Heart left ventricle (tissue), 16 donors: ENCODE data around the gene MAPKAP1. TPM values are rescaled to one million over a fixed set of nuclear protein-coding genes. Genes with fewer than 3 reads are reported as not detected.
A peak's percentile ranks its signal among the peaks of the same experiment; 100 is the strongest.

Experiments
- ATAC-seq, 4 donors: fragments of 200-7000 bp; cut with Tn5 transposase; one replicate each; pipeline ENCODE4 v1.9.1; 2020 to 2022; ENCODE audit warnings: moderate library complexity in 4 of 4, mild to moderate bottlenecking in 3 of 4, moderate number of reproducible peaks in 1 of 4
- DNase-seq, 5 donors: peaks; one replicate each; pipeline ENCODE4 v3.0.0-alpha.2; 2020
- H3K27ac ChIP-seq, 12 donors: fragments of 200-600 bp; sonication (generic) in 4 of 12; one replicate each; pipeline versions ENCODE4 v1.5.0 to v1.8.0; 2016 to 2022; ENCODE audit warnings: mild to moderate bottlenecking in 2 of 12
- H3K27me3 ChIP-seq, 9 donors: fragments of 200-600 bp; sonication (generic) in 2 of 9; one replicate each; pipeline versions ENCODE4 v1.5.1 to v1.8.0; 2016 to 2022; ENCODE audit warnings: mild to moderate bottlenecking in 3 of 9
- H3K36me3 ChIP-seq, 9 donors: fragments of 200-600 bp; sonication (generic) in 2 of 9; one replicate each; pipeline versions ENCODE4 v1.5.0 to v1.8.0; 2018 to 2022; ENCODE audit warnings: mild to moderate bottlenecking in 2 of 9
- H3K4me1 ChIP-seq, 12 donors: fragments of 200-600 bp; sonication (generic) in 4 of 12; one replicate each; pipeline versions ENCODE4 v1.5.0 to v1.8.0; 2016 to 2022; ENCODE audit warnings: mild to moderate bottlenecking in 3 of 12
- H3K4me3 ChIP-seq, 12 donors: fragments of 200-600 bp; sonication (generic) in 4 of 12; one replicate each; pipeline versions ENCODE4 v1.5.0 to v1.8.0; 2017 to 2022; ENCODE audit warnings: mild to moderate bottlenecking in 9 of 12, moderate library complexity in 4 of 12
- H3K9me3 ChIP-seq, 12 donors: fragments of 200-600 bp; sonication (generic) in 4 of 12; one replicate each; pipeline versions ENCODE4 v1.5.0 to v1.8.0; 2016 to 2022; ENCODE audit warnings: mild to moderate bottlenecking in 1 of 12
- CTCF ChIP-seq, 12 donors: fragments of 200-600 bp; sonication (generic) in 4 of 12; IDR thresholded peaks; one replicate each; pipeline versions ENCODE4 v1.5.0 to v1.8.0; 2018 to 2022; ENCODE audit warnings: antibody characterized with exemption in 12 of 12, mild to moderate bottlenecking in 5 of 12
- POLR2A ChIP-seq, 2 donors: fragments of 450-650 bp; IDR thresholded peaks; one replicate each; pipeline ENCODE4 v1.6.1; 2017; ENCODE audit warnings: antibody characterized with exemption in 2 of 2, mild to moderate bottlenecking in 2 of 2, moderate library complexity in 2 of 2
- WGBS, 4 donors: extraction: QIAGEN DNeasy Blood & Tissue Kit in 2 of 4; methylation state at CpG; one replicate each; pipeline versions ENCODE4 v1.1.5 to v1.1.7; 2013 to 2018; 5-methylcytosine and 5-hydroxymethylcytosine counted together
- intact Hi-C, 10 donors: fragments of 100-400 bp; cut with DNase I; formaldehyde crosslinking; loops; one replicate each; pipeline versions ENCODE4 v1.11.1 to v1.14.2; 2022
- polyA plus RNA-seq, 2 donors: library from polyadenylated mRNA; stranded (reverse); fragments of 200-250 nt; gene quantifications; one replicate each; pipeline ENCODE4 v1.2.3, GENCODE V29; 2013
- total RNA-seq, 9 donors: library from RNA; depleted of rRNA in 2 of 9; stranded (reverse); fragments of >200 nt in 2 of 9; fragmentation: NEBNext Ultra II Directional in 3 of 9; extraction: Animal tissue kit (Norgen Biotek cat#: 25700) in 3 of 9; gene quantifications; one replicate each; pipeline versions ENCODE4 v1.1.0 to v1.2.4, GENCODE V29; 2016 to 2023
- donor health status: ischemic (EF 13 %, LVEDD 7.1; RV severe dilation, severe dysfunction).
- donor health status: healthy with polysubstance abuse.
- donor health status: DM: no; HTN: yes; CAD: no.
- donor health status: DM: no; HTN: no; CAD: no.
- donor health status: ischemic (EF 25% LVEDD 6.9; RV normal size, moderate dysfunction).
- donor health status: ischemic (EF 25% LVEDD 5.7; RV mildly dilated, moderate dysfunction).
- donor health status: healthy.
- donor health status: DM: yes; HTN: yes; CAD: no.
- donor health status: ischemic (EF 35%, LVEDD 5.7; RV mildly dilated, moderate dysfunction).
- donor health status: nonischemic (EF 11% LVEDD 7.7; RV severe dilation, severe dysfunction).
- donor health status: DM: yes; HTN: yes; CAD: no.
- donor health status: PGD.
- donor health status: ischemic (EF 29% LVEDD 5.4; RV normal size, mild dysfunction).
- donor health status: nonischemic (EF 23%, LVEDD 6.1; RV moderate dilation, normal function).

MAPKAP1 gene
- total and polyA plus RNA-seq, 11 donors: 76.2 to 145 (median 124) TPM

GRCh38 chr9:125515983-125516940, 190.7 kb downstream of the MAPKAP1 start:
- TF ChIP-seq POLR2A (IDR thresholded peaks at IDR 0.05): no peak
- no peak for TF ChIP-seq CTCF (IDR thresholded peaks at IDR 0.05)
- intact Hi-C loops: no loop called here
- DNase-seq: no peak
- Histone ChIP-seq H3K4me1 (peaks cover 0 to 31% (median 15%) of the 10 kb centered on the region in 12 donors), H3K27ac (no peak overlapping the region), H3K36me3 (peaks cover 0 to 5% (median 0%) of the 10 kb centered on the region in 9 donors), H3K27me3 (no peaks in the 10 kb centered on the region), H3K9me3 (no peaks in the 10 kb centered on the region), H3K4me3 (no peak overlapping the region)
- no peak for ATAC-seq
- WGBS, 4 donors: 84 to 87% (median 86%) methylated on average over 6 of the region's 6 CpGs

GRCh38 chr9:125515281-125515680, 191.7 kb downstream of the MAPKAP1 start:
- TF ChIP-seq CTCF (IDR thresholded peaks at IDR 0.05) (no peak), POLR2A (IDR thresholded peaks at IDR 0.05) (no peak)
- no peaks in the 10 kb centered on the region for H3K27me3 ChIP-seq
- H3K4me3 ChIP-seq: no peak overlapping the region
- H3K36me3 ChIP-seq: peaks cover 0 to 5% (median 0%) of the 10 kb centered on the region in 9 donors
- H3K4me1 ChIP-seq: peaks cover 0 to 35% (median 14%) of the 10 kb centered on the region in 12 donors
- no peak overlapping the region for H3K27ac ChIP-seq
- ATAC-seq (no peak), DNase-seq (no peak)
- no peaks in the 10 kb centered on the region for H3K9me3 ChIP-seq
- 69 to 73% (median 71%) methylated on average over 5 of the region's 5 CpGs for WGBS, 4 donors
- intact Hi-C loops: no loop called here

GRCh38 chr9:125514468-125514867, 192.5 kb downstream of the MAPKAP1 start:
- 91 to 95% (median 93%) methylated on average over 4 of the region's 4 CpGs for WGBS, 4 donors
- H3K27ac ChIP-seq: peak overlapping the region in 8 of 12 donors; percentile 30 to 82 (median 62)
- ATAC-seq (no peak), DNase-seq (no peak)
- H3K27me3 ChIP-seq: no peaks in the 10 kb centered on the region
- peaks cover 0 to 5% (median 0%) of the 10 kb centered on the region in 9 donors for H3K36me3 ChIP-seq
- H3K9me3 ChIP-seq: no peaks in the 10 kb centered on the region
- intact Hi-C loops: no loop called here
- peaks cover 0 to 43% (median 17%) of the 10 kb centered on the region in 12 donors for H3K4me1 ChIP-seq
- H3K4me3 ChIP-seq: no peak overlapping the region
- no peak for TF ChIP-seq CTCF (IDR thresholded peaks at IDR 0.05)
- TF ChIP-seq POLR2A (IDR thresholded peaks at IDR 0.05): no peak

- WGBS, 4 donors: 54 to 62% (median 57%) methylated on average over 13 of the region's 13 CpGs
These were observed 193.2 kb downstream of the MAPKAP1 start for GRCh38 chr9:125513668-125514413.

More at GRCh38 chr9:125513668-125514413, 193.2 kb downstream of the MAPKAP1 start:
- Histone ChIP-seq H3K27me3 (no peaks in the 10 kb centered on the region), H3K36me3 (peaks cover 0 to 5% (median 0%) of the 10 kb centered on the region in 9 donors), H3K9me3 (no peaks in the 10 kb centered on the region), H3K4me3 (peak overlapping the region in 6 of 12 donors; percentile 0 to 38 (median 24)), H3K4me1 (peaks cover 0 to 49% (median 23%) of the 10 kb centered on the region in 12 donors), H3K27ac (peak overlapping the region in 11 of 12 donors; percentile 30 to 82 (median 63))
- DNase-seq: peak in 4 of 5 donors; percentile 29 to 71 (median 44)
- ATAC-seq: peak; percentile 78 to 94 (median 88)
- TF ChIP-seq POLR2A (IDR thresholded peaks at IDR 0.05): no peak
- TF ChIP-seq CTCF (IDR thresholded peaks at IDR 0.05): no peak
- intact Hi-C loops: no loop called here
